SK-N-SH (cell line): Measurements from ENCODE around the gene TSPAN3.

ENCODE experiments used
- CTCF ChIP-seq: fragments of 200-600 bp; sonication (generic); IDR thresholded peaks from 2 replicates; pipeline ENCODE4 v1.6.1; 2017; ENCODE audit warnings: antibody characterized with exemption, mild to moderate bottlenecking, moderate library complexity
- JUND ChIP-seq: IDR thresholded peaks from 2 replicates; pipeline ENCODE4 v1.4.0; 2012
- MAX ChIP-seq: IDR thresholded peaks from 2 replicates; pipeline ENCODE4 v1.4.0; 2012; ENCODE audit warnings: low read depth
- NRF1 ChIP-seq: IDR thresholded peaks from 2 replicates; pipeline ENCODE4 v1.6.1; 2012; ENCODE audit warnings: low read depth, mild to moderate bottlenecking, low read length
- SIN3A ChIP-seq: IDR thresholded peaks from 2 replicates; pipeline ENCODE4 v1.6.1; 2012; ENCODE audit warnings: low read depth, mild to moderate bottlenecking, low read length, moderate library complexity, borderline replicate concordance
- SMC3 ChIP-seq: IDR thresholded peaks from 2 replicates; pipeline ENCODE4 v1.6.1; 2012; ENCODE audit warnings: low read depth, low read length, improper control_type of control experiment
- TEAD4 ChIP-seq: IDR thresholded peaks from 2 replicates; pipeline ENCODE4 v1.4.0; 2012; ENCODE audit warnings: mild to moderate bottlenecking, borderline replicate concordance; ENCODE audit not compliant: insufficient read depth
- USF1 ChIP-seq: IDR thresholded peaks from 2 replicates; pipeline ENCODE4 v1.4.0; 2012; ENCODE audit warnings: low read depth, borderline replicate concordance
- YY1 ChIP-seq: IDR thresholded peaks from 2 replicates; pipeline ENCODE4 v1.4.0; 2012; ENCODE audit warnings: low read depth, mild to moderate bottlenecking

- TF ChIP-seq CTCF (no peak), SIN3A (no peak), MAX (no peak), YY1 (no peak), JUND (no peak), TEAD4 (no peak), NRF1 (no peak), USF1 (no peak), SMC3 (no peak)
These were observed 78.9 kb downstream of the TSPAN3 start for GRCh38 chr15:76991741-76992645.
